Uterus (tissue), 2 donors: Measurements from ENCODE around the gene CCDC158.
"Not testable (repeated sequence)": the region's sequence is repeated elsewhere in the genome, so short reads cannot be mapped to it uniquely, and the experiment has no call there.

Source experiments
- CTCF ChIP-seq, 4 experiments: fragments of 200-600 bp in 2 of 4; fragments of 450-650 bp in 2 of 4; sonication (generic) in 2 of 4; IDR thresholded peaks; one replicate each; pipeline ENCODE4 v1.5.1; 2016 to 2019; ENCODE audit warnings: antibody characterized with exemption in 4 of 4, mild to moderate bottlenecking in 2 of 4, moderate library complexity in 1 of 4
- POLR2A ChIP-seq, 2 donors: fragments of 450-650 bp; IDR thresholded peaks; one replicate each; pipeline ENCODE4 v1.6.1; 2016; ENCODE audit warnings: antibody characterized with exemption in 2 of 2, mild to moderate bottlenecking in 1 of 2, moderate library complexity in 1 of 2

GRCh38 chr4:76423159-76423558 is 2.2 kb upstream of the CCDC158 start:
- TF ChIP-seq CTCF, POLR2A (IDR thresholded peaks at IDR 0.05): not testable (repeated sequence)
